ENCODE measurements around the gene KTN1.

- TF ChIP-seq, protein P1, sequence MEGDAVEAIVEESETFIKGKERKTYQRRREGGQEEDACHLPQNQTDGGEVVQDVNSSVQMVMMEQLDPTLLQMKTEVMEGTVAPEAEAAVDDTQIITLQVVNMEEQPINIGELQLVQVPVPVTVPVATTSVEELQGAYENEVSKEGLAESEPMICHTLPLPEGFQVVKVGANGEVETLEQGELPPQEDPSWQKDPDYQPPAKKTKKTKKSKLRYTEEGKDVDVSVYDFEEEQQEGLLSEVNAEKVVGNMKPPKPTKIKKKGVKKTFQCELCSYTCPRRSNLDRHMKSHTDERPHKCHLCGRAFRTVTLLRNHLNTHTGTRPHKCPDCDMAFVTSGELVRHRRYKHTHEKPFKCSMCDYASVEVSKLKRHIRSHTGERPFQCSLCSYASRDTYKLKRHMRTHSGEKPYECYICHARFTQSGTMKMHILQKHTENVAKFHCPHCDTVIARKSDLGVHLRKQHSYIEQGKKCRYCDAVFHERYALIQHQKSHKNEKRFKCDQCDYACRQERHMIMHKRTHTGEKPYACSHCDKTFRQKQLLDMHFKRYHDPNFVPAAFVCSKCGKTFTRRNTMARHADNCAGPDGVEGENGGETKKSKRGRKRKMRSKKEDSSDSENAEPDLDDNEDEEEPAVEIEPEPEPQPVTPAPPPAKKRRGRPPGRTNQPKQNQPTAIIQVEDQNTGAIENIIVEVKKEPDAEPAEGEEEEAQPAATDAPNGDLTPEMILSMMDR (IDR thresholded peaks at IDR 0.05), result no peak
- no peak for TF ChIP-seq POLR2A (IDR thresholded peaks at IDR 0.05)
Measured at GRCh38 chr14:55724736-55725135, 144.7 kb downstream of the KTN1 start.
